H1 (cell line): ENCODE measurements around the gene ANK3. TPM values are rescaled to one million over a fixed set of nuclear protein-coding genes. Genes with fewer than 3 reads are reported as not detected.

Experiments used
- BCL11A ChIP-seq, 2 experiments: IDR thresholded peaks; one replicate each; pipeline ENCODE4 v1.6.1; 2011; ENCODE audit warnings: low read depth in 2 of 2, low read length in 2 of 2, mild to moderate bottlenecking in 2 of 2
- CHD1 ChIP-seq: IDR thresholded peaks from 2 replicates; pipeline ENCODE4 v1.6.1; 2012; ENCODE audit warnings: low read depth, low read length, improper control_type of control experiment
- polyA plus RNA-seq, 7 experiments: library from polyadenylated mRNA; depleted of rRNA in 3 of 7; stranded (reverse) in 5 of 7; unstranded in 2 of 7; fragments of >200 nt in 5 of 7; fragments of 200-250 nt in 2 of 7; gene quantifications; 1 replicate in 5 of 7; 2 replicates in 1 of 7; 4 replicates in 1 of 7; pipeline versions ENCODE4 v1.2.1 to v1.2.3, GENCODE V29; 2011 to 2013; ENCODE audit warnings: missing spikeins in 2 of 7, mixed read lengths in 2 of 7
- total RNA-seq: library from RNA; stranded (reverse); fragmentation: NEBNext Ultra II Directional; extraction: Animal tissue kit (Norgen Biotek cat#: 25700); gene quantifications from 2 replicates; pipeline ENCODE4 v1.2.1, GENCODE V29; 2021
- TF ChIP-seq, protein P1 (sequence below): fragments of 300-600 bp; sonication (generic); IDR thresholded peaks from 2 replicates; pipeline ENCODE4 v1.7.1; 2012; ENCODE audit warnings: low read length, moderate library complexity, mild to moderate bottlenecking, inconsistent platforms; ENCODE audit not compliant: insufficient replicate concordance

ANK3 gene
- total and polyA plus RNA-seq, 2 of the 8 experiments (the other 6 are each of a cell fraction or from before 2014, with no cell fraction given), result 18.1 to 67.9 TPM

DNA sequence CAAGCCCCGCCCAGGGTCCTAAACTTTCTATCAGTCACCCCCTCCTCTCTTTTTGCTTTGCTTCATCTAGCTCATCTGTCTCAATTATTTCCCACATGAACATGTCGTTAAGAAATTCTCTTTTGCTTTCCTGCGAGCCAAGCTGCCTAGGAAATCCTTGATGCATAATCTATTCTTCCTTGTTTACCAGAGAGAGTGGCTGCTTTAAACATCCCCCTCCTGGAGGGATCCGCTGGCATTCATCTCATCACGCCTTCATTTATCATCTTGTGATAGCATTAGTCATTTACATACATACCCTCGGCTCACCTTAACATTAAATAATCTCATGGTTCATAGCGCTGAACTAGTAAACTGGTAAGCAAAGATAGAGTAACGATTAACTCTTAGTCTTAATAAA lies 96.7 kb downstream of the ANK3 start (continued):
- TF ChIP-seq, protein P1, sequence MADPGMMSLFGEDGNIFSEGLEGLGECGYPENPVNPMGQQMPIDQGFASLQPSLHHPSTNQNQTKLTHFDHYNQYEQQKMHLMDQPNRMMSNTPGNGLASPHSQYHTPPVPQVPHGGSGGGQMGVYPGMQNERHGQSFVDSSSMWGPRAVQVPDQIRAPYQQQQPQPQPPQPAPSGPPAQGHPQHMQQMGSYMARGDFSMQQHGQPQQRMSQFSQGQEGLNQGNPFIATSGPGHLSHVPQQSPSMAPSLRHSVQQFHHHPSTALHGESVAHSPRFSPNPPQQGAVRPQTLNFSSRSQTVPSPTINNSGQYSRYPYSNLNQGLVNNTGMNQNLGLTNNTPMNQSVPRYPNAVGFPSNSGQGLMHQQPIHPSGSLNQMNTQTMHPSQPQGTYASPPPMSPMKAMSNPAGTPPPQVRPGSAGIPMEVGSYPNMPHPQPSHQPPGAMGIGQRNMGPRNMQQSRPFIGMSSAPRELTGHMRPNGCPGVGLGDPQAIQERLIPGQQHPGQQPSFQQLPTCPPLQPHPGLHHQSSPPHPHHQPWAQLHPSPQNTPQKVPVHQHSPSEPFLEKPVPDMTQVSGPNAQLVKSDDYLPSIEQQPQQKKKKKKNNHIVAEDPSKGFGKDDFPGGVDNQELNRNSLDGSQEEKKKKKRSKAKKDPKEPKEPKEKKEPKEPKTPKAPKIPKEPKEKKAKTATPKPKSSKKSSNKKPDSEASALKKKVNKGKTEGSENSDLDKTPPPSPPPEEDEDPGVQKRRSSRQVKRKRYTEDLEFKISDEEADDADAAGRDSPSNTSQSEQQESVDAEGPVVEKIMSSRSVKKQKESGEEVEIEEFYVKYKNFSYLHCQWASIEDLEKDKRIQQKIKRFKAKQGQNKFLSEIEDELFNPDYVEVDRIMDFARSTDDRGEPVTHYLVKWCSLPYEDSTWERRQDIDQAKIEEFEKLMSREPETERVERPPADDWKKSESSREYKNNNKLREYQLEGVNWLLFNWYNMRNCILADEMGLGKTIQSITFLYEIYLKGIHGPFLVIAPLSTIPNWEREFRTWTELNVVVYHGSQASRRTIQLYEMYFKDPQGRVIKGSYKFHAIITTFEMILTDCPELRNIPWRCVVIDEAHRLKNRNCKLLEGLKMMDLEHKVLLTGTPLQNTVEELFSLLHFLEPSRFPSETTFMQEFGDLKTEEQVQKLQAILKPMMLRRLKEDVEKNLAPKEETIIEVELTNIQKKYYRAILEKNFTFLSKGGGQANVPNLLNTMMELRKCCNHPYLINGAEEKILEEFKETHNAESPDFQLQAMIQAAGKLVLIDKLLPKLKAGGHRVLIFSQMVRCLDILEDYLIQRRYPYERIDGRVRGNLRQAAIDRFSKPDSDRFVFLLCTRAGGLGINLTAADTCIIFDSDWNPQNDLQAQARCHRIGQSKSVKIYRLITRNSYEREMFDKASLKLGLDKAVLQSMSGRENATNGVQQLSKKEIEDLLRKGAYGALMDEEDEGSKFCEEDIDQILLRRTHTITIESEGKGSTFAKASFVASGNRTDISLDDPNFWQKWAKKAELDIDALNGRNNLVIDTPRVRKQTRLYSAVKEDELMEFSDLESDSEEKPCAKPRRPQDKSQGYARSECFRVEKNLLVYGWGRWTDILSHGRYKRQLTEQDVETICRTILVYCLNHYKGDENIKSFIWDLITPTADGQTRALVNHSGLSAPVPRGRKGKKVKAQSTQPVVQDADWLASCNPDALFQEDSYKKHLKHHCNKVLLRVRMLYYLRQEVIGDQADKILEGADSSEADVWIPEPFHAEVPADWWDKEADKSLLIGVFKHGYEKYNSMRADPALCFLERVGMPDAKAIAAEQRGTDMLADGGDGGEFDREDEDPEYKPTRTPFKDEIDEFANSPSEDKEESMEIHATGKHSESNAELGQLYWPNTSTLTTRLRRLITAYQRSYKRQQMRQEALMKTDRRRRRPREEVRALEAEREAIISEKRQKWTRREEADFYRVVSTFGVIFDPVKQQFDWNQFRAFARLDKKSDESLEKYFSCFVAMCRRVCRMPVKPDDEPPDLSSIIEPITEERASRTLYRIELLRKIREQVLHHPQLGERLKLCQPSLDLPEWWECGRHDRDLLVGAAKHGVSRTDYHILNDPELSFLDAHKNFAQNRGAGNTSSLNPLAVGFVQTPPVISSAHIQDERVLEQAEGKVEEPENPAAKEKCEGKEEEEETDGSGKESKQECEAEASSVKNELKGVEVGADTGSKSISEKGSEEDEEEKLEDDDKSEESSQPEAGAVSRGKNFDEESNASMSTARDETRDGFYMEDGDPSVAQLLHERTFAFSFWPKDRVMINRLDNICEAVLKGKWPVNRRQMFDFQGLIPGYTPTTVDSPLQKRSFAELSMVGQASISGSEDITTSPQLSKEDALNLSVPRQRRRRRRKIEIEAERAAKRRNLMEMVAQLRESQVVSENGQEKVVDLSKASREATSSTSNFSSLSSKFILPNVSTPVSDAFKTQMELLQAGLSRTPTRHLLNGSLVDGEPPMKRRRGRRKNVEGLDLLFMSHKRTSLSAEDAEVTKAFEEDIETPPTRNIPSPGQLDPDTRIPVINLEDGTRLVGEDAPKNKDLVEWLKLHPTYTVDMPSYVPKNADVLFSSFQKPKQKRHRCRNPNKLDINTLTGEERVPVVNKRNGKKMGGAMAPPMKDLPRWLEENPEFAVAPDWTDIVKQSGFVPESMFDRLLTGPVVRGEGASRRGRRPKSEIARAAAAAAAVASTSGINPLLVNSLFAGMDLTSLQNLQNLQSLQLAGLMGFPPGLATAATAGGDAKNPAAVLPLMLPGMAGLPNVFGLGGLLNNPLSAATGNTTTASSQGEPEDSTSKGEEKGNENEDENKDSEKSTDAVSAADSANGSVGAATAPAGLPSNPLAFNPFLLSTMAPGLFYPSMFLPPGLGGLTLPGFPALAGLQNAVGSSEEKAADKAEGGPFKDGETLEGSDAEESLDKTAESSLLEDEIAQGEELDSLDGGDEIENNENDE, result no peak
- TF ChIP-seq CHD1 (no peak), BCL11A (IDR thresholded peaks at IDR 0.05; ENCODE audit: low read depth in 2 of 2, low read length in 2 of 2) (no peak)
- TF ChIP-seq, all 59 proteins: peak for 0
